Measurements from ENCODE around the gene ITGA8. TPM values are rescaled to one million over a fixed set of nuclear protein-coding genes. Genes with fewer than 3 reads are reported as not detected.

The ITGA8 gene
- total RNA-seq, 4 donors from 2014 or later, result 1.6 to 8.2 (median 4.2) TPM

- H3K4me3 ChIP-seq (ENCODE audit: low read depth, poor library complexity, severe bottlenecking), result no peak overlapping the region
- WGBS, 2 donors, result 77 to 79% methylated on average over 2 of the region's 2 CpGs
- intact Hi-C loops (cut with DNase I; ENCODE audit: low total_unique reads), result no loop called here
- DNase-seq (ENCODE audit: low spot score in 2 of 2), result no peak
- TF ChIP-seq POLR2A (IDR thresholded peaks at IDR 0.05) (no peak), CTCF (IDR thresholded peaks at IDR 0.05) (no peak)
Observed at GRCh38 chr10:15474671-15475070, 245.1 kb downstream of the ITGA8 start.

GRCh38 chr10:15473396-15473767, 246.3 kb downstream of the ITGA8 start:
- H3K4me3 ChIP-seq (ENCODE audit: low read depth, poor library complexity, severe bottlenecking), result no peak overlapping the region
- intact Hi-C loops (cut with DNase I; ENCODE audit: low total_unique reads), result no loop called here
- TF ChIP-seq POLR2A (IDR thresholded peaks at IDR 0.05), result no peak
- no peak for TF ChIP-seq CTCF (IDR thresholded peaks at IDR 0.05)
- no peak for DNase-seq (ENCODE audit: low spot score in 2 of 2)
- WGBS, 2 donors, result 40 to 48% methylated on average over 5 of the region's 5 CpGs

- intact Hi-C loops (cut with DNase I; ENCODE audit: low total_unique reads), result no loop called here
- H3K4me3 ChIP-seq (ENCODE audit: low read depth, poor library complexity, severe bottlenecking), result no peak overlapping the region
- no peak for DNase-seq (ENCODE audit: low spot score in 2 of 2)
- TF ChIP-seq POLR2A (IDR thresholded peaks at IDR 0.05) (no peak), CTCF (IDR thresholded peaks at IDR 0.05) (no peak)
- WGBS, 2 donors, result 60 to 62% methylated on average over 16 of the region's 16 CpGs
Observed at GRCh38 chr10:15472431-15473395, 247.0 kb downstream of the ITGA8 start.

GRCh38 chr10:15472008-15472407, 247.7 kb downstream of the ITGA8 start:
- 70 to 73% methylated on average over 6 of the region's 6 CpGs for WGBS, 2 donors
- DNase-seq (ENCODE audit: low spot score in 2 of 2), result no peak
- H3K4me3 ChIP-seq (ENCODE audit: low read depth, poor library complexity, severe bottlenecking), result no peak overlapping the region
- intact Hi-C loops (cut with DNase I; ENCODE audit: low total_unique reads), result no loop called here
- TF ChIP-seq POLR2A (IDR thresholded peaks at IDR 0.05) (no peak), CTCF (IDR thresholded peaks at IDR 0.05) (no peak)

GRCh38 chr10:15469111-15469510, 250.6 kb downstream of the ITGA8 start:
- 76 to 77% methylated on average over 5 of the region's 5 CpGs for WGBS, 2 donors
- DNase-seq (ENCODE audit: low spot score in 2 of 2), result no peak
- H3K4me3 ChIP-seq (ENCODE audit: low read depth, poor library complexity, severe bottlenecking), result no peak overlapping the region
- intact Hi-C loops (cut with DNase I; ENCODE audit: low total_unique reads), result no loop called here
- TF ChIP-seq POLR2A (IDR thresholded peaks at IDR 0.05), result no peak
- no peak for TF ChIP-seq CTCF (IDR thresholded peaks at IDR 0.05)
